Muscle layer of duodenum (tissue), 2 donors: ENCODE results near the gene STPG4.
A peak's percentile ranks its signal among the peaks of the same experiment; 100 is the strongest.

Experiments used
- H3K27ac ChIP-seq: one replicate; pipeline ENCODE4 v1.7.0; 2013; ENCODE audit warnings: mild to moderate bottlenecking, low read length
- H3K27me3 ChIP-seq: one replicate; pipeline ENCODE4 v1.7.0; 2013; ENCODE audit warnings: low read depth, mild to moderate bottlenecking, control low read depth, low read length
- H3K36me3 ChIP-seq, 2 donors: one replicate each; pipeline ENCODE4 v1.7.0; 2013; ENCODE audit warnings: low read length in 2 of 2, control low read depth in 1 of 2, mild to moderate bottlenecking in 1 of 2; ENCODE audit not compliant: insufficient read depth in 2 of 2, control insufficient read depth in 1 of 2
- H3K4me1 ChIP-seq, 2 donors: one replicate each; pipeline ENCODE4 v1.7.0; 2013; ENCODE audit warnings: low read length in 2 of 2, mild to moderate bottlenecking in 2 of 2, control low read depth in 1 of 2, moderate library complexity in 1 of 2; ENCODE audit not compliant: insufficient read depth in 2 of 2, control insufficient read depth in 1 of 2
- H3K4me3 ChIP-seq, 2 donors: one replicate each; pipeline ENCODE4 v1.7.0; 2013; ENCODE audit warnings: low read length in 2 of 2, low read depth in 1 of 2, mild to moderate bottlenecking in 1 of 2
- H3K9me3 ChIP-seq, 2 donors: one replicate each; pipeline ENCODE4 v1.7.0; 2013; ENCODE audit warnings: low read length in 2 of 2, control low read depth in 1 of 2, mild to moderate bottlenecking in 1 of 2; ENCODE audit not compliant: control insufficient read depth in 1 of 2
- donor health status: healthy.

The STPG4 gene, protein sequence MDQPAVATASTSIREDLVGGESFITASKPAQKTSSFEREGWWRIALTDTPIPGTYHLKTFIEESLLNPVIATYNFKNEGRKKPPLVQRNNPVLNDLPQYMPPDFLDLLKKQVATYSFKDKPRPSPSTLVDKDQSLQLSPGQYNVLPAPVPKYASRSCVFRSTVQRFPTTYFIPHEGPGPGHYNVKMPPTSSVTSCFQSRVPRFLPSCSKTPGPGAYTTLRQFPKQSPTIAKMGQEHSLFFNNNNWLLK

DNA sequence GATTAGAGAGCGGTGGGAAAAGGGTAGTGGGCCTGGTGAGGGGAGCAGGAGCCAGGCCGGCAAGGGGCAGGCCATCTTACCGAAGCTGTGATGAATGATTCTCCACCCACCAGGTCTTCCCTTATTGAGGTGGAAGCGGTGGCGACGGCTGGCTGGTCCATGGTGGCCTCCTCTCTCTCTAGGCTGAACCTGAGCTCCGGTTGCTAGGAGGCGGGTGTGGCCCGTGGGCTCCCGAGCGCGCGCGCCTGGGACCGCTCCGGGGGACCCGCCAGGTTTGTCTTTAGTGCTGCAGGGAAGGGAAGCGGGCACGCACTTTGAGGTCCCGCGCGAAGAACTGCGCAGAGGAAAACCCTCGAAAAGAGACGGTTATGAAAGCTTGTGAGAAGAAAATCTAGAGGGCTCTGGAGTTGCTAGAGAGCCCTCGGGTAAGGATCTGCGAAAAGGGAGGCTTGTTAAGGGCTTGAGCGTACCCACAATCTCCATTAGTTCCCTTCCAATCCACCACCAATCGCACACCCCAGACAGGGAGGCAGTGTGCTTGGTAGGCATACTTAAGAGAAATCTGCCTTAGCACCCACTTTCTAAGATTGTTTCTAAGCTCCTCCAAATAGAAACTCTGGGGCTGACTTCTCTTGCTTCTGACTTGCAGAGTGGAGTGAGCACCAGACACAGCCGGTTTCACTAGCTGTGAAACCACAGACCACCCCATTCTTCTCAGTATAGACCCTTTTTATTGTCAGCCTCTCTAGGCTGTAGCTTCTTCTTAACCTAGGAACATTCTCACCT is at the start of gene STPG4:
Gene STPG4, minus strand, starts transcription at position 218 of the 786 bp plus-strand sequence. Its CDS starts 57 bp downstream, at position 161.
- no peak within 1 kb of the TSS for H3K27ac ChIP-seq
- no peaks in the 10 kb centered on the region for H3K4me1 ChIP-seq
- peaks cover 20 to 39% of the 10 kb centered on the region in 2 donors for H3K36me3 ChIP-seq
- H3K27me3 ChIP-seq = no peaks in the 10 kb centered on the region
- no peaks in the 10 kb centered on the region for H3K9me3 ChIP-seq
- H3K4me3 ChIP-seq = no peak within 1 kb of the TSS

DNA sequence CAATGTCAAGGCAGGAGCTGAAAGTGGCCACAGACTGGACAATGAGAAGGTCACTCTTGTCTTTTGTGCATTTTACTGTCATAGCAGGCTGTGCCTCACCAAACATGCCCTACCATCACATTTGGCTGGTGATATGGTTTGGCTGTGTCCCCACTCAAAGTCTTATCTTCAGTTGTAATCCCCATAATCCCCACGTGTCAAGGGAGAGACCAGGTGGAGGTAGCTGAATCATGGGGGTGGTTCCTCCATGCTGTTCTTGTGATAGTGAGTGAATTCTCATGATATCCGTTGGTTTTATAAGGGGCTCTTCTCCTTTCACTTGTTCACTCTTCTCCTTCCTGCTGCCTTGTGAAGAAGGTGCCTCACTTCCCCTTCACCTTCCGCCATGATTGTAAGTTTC is 49.6 kb upstream of the STPG4 start:
- Histone ChIP-seq H3K27ac (no peak overlapping the region), H3K36me3 (no peaks in the 10 kb centered on the region)

DNA sequence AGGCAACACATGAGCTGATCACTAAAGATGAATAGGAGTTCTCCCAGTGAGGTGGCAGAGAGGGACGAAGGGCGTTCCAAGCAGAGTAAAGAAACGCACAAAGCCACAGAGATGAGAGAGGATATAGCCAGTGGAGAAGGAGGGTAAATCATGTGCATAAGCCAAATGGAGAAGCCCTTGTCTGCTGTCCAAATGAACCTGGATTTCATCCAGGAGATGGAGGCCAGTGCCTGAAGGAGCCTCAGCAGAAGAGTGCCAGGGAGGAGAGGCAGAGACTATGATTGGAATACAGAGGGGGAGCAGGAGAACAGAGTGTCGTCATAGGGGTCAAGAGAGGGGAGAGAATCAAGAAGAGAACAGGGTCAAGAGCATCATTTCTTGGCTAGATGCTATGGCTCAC is 48.9 kb upstream of the STPG4 start:
- H3K9me3 ChIP-seq = no peaks in the 10 kb centered on the region
- no peaks in the 10 kb centered on the region for H3K4me1 ChIP-seq
- H3K4me3 ChIP-seq = no peak overlapping the region
- H3K36me3 ChIP-seq = no peaks in the 10 kb centered on the region
- no peaks in the 10 kb centered on the region for H3K27me3 ChIP-seq
- H3K27ac ChIP-seq = no peak overlapping the region

More for the DNA sequence above, 49.6 kb upstream of the STPG4 start:
- H3K9me3 ChIP-seq = no peaks in the 10 kb centered on the region
- no peak overlapping the region for H3K4me3 ChIP-seq
- H3K4me1 ChIP-seq = no peaks in the 10 kb centered on the region
- H3K27me3 ChIP-seq = no peaks in the 10 kb centered on the region

DNA sequence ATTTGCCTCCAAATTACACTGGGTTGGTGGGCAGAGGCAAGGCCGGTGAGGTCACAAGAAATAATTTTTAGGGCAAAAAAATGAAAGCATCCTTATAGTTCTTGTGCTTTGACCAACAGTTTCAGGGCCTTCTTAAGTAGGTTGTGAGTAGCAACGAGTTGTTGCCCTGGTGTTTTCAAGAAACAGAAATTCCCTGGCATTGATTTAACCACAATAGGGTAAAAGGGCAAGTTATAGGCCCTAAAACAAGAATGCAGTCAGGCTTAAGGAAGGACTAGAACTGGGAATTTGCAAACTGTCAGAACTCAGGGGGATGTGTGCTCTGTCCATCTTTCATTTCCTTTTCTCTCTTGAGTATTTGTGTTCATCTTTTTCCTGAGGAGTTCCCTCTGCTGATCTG is 46.1 kb upstream of the STPG4 start:
- Histone ChIP-seq H3K36me3 (no peaks in the 10 kb centered on the region), H3K4me1 (no peaks in the 10 kb centered on the region), H3K9me3 (no peaks in the 10 kb centered on the region), H3K4me3 (no peak overlapping the region), H3K27ac (no peak overlapping the region), H3K27me3 (no peaks in the 10 kb centered on the region)

DNA sequence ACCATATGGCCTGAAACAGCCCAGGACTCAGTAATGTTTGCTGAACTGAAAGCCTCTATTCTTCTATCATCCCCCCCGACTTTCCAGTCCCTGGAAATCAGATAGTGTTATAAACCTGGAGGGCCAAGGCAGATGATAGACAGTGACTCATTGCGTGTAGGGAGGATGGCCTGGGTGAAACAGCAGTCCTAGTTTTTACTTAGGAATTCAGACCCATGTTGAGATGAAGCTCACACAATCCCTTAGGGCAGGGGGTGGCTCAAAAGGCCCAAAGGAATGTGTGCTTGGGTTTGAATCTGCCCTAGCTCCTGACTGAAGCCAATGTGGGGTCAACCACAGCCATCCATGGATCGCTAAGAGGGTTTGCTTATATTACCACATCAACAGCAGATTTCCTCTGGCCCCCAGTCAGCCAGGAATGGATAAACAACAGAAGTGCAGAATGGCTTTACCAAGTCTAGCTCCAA is 43.9 kb upstream of the STPG4 start:
- Histone ChIP-seq H3K4me1 (peaks cover 0 to 2% of the 10 kb centered on the region in 2 donors), H3K27me3 (no peaks in the 10 kb centered on the region), H3K27ac (no peak overlapping the region), H3K4me3 (no peak overlapping the region), H3K9me3 (no peaks in the 10 kb centered on the region), H3K36me3 (no peaks in the 10 kb centered on the region)

DNA sequence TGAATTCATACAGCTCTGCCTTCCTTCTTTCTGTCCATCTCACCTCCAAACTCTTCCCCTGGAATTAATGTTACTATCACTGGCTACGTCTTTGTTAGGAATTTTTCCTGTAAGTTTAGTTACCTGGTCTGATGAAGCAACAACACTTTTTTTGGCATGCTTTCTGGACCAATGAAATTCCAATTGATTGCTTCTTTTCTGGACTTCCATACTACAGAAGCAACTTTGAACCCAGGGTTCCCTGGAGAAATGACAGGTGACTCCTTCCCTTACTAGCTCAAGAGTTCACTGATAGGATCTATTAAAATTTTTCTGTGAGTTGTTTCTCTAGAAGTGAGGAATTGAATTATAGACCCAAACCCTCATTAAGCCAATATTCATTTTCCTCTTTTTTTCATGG is 41.4 kb upstream of the STPG4 start:
- no peak overlapping the region for H3K4me3 ChIP-seq
- no peaks in the 10 kb centered on the region for H3K36me3 ChIP-seq
- H3K27ac ChIP-seq = no peak overlapping the region
- no peaks in the 10 kb centered on the region for H3K9me3 ChIP-seq
- H3K27me3 ChIP-seq = no peaks in the 10 kb centered on the region
- H3K4me1 ChIP-seq = peaks cover 8 to 27% of the 10 kb centered on the region in 2 donors

DNA sequence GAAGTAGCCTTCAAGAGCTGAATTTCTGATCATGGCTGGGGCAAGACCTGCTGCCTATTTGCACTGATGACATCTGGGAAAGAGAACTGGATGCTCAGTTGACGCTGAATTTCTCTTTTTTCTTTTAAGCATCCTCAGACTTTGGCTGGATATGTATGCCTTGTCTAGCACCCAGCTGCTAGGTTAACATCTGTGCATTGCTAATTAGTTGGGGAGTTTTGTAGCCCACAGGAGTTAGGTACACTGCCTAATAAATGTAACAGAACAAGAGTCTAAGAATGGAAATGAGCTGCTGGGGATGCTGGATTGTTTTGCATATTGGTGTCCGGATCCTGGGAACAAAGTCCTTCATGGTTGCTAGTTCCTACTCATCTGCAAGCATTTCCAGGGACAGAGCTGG is 40.9 kb upstream of the STPG4 start:
- no peak overlapping the region for H3K4me3 ChIP-seq
- no peaks in the 10 kb centered on the region for H3K36me3 ChIP-seq
- no peaks in the 10 kb centered on the region for H3K27me3 ChIP-seq
- H3K9me3 ChIP-seq = no peaks in the 10 kb centered on the region
- no peak overlapping the region for H3K27ac ChIP-seq
- H3K4me1 ChIP-seq = peaks cover 13 to 31% of the 10 kb centered on the region in 2 donors

DNA sequence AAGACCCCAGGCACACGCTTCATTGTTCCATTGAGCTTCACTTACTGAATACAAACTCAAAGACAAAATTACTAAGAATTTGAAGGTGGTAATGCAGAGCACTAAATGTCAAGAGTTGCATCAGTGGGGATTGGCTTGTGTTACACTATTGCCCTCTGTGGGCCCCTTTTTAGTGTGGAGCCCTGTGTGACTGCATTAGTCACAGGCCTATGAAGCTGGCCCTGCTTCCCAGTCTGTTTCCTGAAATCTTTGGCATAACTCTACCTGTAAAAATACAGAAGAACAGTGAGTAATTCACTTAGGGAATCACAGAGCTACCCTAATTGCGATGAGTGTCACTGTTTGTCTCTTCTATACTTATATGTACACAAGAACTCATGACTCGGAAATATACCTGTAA is 40.0 kb upstream of the STPG4 start:
- Histone ChIP-seq H3K4me3 (no peak overlapping the region), H3K4me1 (peaks cover 20 to 36% of the 10 kb centered on the region in 2 donors), H3K9me3 (no peaks in the 10 kb centered on the region), H3K27ac (no peak overlapping the region), H3K36me3 (no peaks in the 10 kb centered on the region), H3K27me3 (no peaks in the 10 kb centered on the region)

DNA sequence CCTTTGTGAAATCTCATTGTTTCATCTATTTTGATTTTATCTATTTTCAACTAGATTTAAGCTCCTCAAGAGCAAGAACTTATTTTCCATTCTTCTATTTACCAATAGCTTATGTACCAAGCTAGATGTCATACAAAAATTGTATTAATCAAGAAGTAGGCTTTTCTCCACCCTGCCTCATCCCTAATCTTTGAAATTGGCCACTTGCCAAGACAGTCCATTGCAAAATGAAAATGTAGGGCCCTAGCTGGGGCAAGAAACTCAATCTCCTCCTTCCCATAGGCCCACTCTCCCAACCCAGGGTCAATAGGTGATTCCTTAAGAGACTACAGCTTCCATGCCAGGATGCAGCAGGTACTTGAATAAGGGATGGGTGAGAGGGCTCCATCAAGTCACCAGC is 39.3 kb upstream of the STPG4 start:
- Histone ChIP-seq H3K9me3 (no peaks in the 10 kb centered on the region), H3K27ac (no peak overlapping the region), H3K4me1 (peaks cover 24 to 36% of the 10 kb centered on the region in 2 donors), H3K4me3 (no peak overlapping the region), H3K27me3 (no peaks in the 10 kb centered on the region), H3K36me3 (no peaks in the 10 kb centered on the region)

DNA sequence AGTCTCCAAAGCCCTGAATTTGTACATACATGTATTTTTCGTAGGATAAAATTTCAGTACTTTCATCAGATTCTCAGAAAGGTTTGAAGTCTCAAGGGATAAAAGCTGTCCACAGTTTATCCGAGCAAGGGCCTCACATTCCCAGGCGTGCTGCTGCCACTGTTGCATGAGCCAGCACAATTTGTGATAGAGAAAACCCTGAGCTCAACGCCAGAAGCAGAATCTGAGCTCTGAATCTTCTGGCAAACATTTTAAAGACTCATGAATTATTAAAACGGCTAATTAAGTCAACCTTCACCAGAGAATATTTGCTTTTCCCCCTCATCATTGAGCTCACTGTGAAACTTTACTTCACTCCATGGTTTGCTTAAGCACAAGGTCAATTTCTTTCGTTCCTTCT is 38.5 kb upstream of the STPG4 start:
- H3K27ac ChIP-seq = peak overlapping the region; percentile 36
- H3K4me1 ChIP-seq = peaks cover 24 to 36% of the 10 kb centered on the region in 2 donors
- H3K27me3 ChIP-seq = no peaks in the 10 kb centered on the region
- no peaks in the 10 kb centered on the region for H3K9me3 ChIP-seq
- no peak overlapping the region for H3K4me3 ChIP-seq
- no peaks in the 10 kb centered on the region for H3K36me3 ChIP-seq

DNA sequence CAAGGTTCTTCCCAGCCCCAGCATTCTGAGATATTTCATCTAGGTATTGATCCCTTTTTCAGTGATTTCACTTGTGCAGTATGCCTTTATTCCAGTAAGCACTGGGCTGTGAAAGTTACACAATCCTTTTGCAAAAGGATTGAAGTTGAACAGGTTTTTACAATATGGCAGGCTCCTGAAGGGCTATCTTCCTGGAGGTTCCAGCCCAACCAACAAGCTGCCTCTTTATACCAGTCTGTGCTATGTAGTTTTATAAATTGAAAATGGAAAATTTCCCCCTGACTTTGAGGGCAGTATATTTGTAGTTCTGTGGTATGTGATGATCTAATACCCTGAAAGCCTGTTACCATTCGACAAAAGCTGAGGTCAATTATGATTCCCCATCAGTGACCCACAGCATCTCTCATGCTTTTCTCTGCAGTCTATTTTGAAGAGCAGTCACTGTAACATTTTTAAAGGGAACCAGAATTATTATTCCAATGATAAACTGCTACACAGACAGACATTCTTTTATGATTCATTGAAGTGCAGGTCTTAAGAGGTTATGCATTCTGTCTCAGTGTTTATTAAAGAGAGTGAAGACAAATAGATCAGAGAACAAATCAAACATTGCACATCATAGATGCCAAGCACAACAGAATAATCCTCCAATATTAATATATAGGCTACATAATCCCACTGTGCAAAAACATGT is 35.2 kb upstream of the STPG4 start:
- Histone ChIP-seq H3K36me3 (no peaks in the 10 kb centered on the region), H3K27me3 (no peaks in the 10 kb centered on the region), H3K4me1 (peaks cover 24 to 36% of the 10 kb centered on the region in 2 donors), H3K9me3 (no peaks in the 10 kb centered on the region), H3K27ac (peak overlapping the region; percentile 20), H3K4me3 (no peak overlapping the region)
